Loucy (cell line): ENCODE results near the gene CYBA.

Experiments used
- H2AFZ ChIP-seq: fragments of 200-600 bp; sonication (generic); 2 replicates; pipeline ENCODE4 v1.6.0; 2016; ENCODE audit warnings: antibody characterized with exemption, mild to moderate bottlenecking, low read length, moderate library complexity
- H3F3A ChIP-seq: fragments of 200-600 bp; 2 replicates; pipeline ENCODE4 v1.6.0; 2016; ENCODE audit warnings: antibody characterized with exemption, low read depth, mild to moderate bottlenecking
- H3K27me3 ChIP-seq: fragments of 200-600 bp; sonication (generic); 2 replicates; pipeline ENCODE4 v1.6.1; 2014; ENCODE audit warnings: low read length, mild to moderate bottlenecking; ENCODE audit not compliant: insufficient read depth, poor library complexity, severe bottlenecking
- H3K36me3 ChIP-seq: fragments of 200-600 bp; sonication (generic); 2 replicates; pipeline ENCODE4 v1.6.1; 2016; ENCODE audit warnings: low read length; ENCODE audit not compliant: insufficient read depth
- H3K4me1 ChIP-seq: fragments of 200-600 bp; sonication (generic); 2 replicates; pipeline ENCODE4 v1.5.1; 2014; ENCODE audit warnings: low read length, mild to moderate bottlenecking; ENCODE audit not compliant: insufficient read depth, poor library complexity, severe bottlenecking
- H3K4me2 ChIP-seq: fragments of 200-600 bp; sonication (generic); 2 replicates; pipeline ENCODE4 v1.6.0; 2014; ENCODE audit warnings: antibody characterized with exemption, low read length, low read depth, mild to moderate bottlenecking; ENCODE audit not compliant: poor library complexity, severe bottlenecking
- H3K4me3 ChIP-seq: fragments of 200-600 bp; sonication (generic); 2 replicates; pipeline ENCODE4 v1.5.1; 2014; ENCODE audit warnings: low read length, mild to moderate bottlenecking, mixed read lengths; ENCODE audit not compliant: poor library complexity, severe bottlenecking
- H3K79me2 ChIP-seq: fragments of 200-600 bp; sonication (generic); 2 replicates; pipeline ENCODE4 v1.6.1; 2014; ENCODE audit warnings: low read length; ENCODE audit not compliant: insufficient read depth
- H3K9ac ChIP-seq: fragments of 200-600 bp; sonication (generic); 2 replicates; pipeline ENCODE4 v1.6.0; 2014; ENCODE audit warnings: mild to moderate bottlenecking, low read depth, low read length, moderate library complexity; ENCODE audit not compliant: poor library complexity, severe bottlenecking
- H3K9me2 ChIP-seq: fragments of 200-600 bp; sonication (generic); replicated peaks from 2 replicates; pipeline ENCODE4 v1.6.1; 2016; ENCODE audit warnings: low read depth, low read length, mixed read lengths
- H3K9me3 ChIP-seq: fragments of 200-600 bp; sonication (generic); 2 replicates; pipeline ENCODE4 v1.6.1; 2014; ENCODE audit warnings: mild to moderate bottlenecking, antibody characterized with exemption, low read length, low read depth; ENCODE audit not compliant: insufficient read depth
- H4K20me1 ChIP-seq: fragments of 200-600 bp; sonication (generic); 2 replicates; pipeline ENCODE4 v1.6.0; 2014; ENCODE audit warnings: antibody characterized with exemption, low read length, mild to moderate bottlenecking; ENCODE audit not compliant: insufficient read depth, poor library complexity, severe bottlenecking
- EZH2phosphoT487 ChIP-seq: fragments of 200-600 bp; IDR thresholded peaks from 2 replicates; pipeline ENCODE4 v1.6.1; 2018; ENCODE audit warnings: antibody characterized with exemption, mild to moderate bottlenecking, moderate library complexity, borderline replicate concordance
- TF ChIP-seq, protein P1 (sequence below): fragments of 200-600 bp; sonication (generic); conservative IDR thresholded peaks from 2 replicates; pipeline ENCODE4 v1.5.1; 2014; ENCODE audit warnings: mild to moderate bottlenecking, antibody characterized with exemption, low read length

Gene CYBA

DNA sequence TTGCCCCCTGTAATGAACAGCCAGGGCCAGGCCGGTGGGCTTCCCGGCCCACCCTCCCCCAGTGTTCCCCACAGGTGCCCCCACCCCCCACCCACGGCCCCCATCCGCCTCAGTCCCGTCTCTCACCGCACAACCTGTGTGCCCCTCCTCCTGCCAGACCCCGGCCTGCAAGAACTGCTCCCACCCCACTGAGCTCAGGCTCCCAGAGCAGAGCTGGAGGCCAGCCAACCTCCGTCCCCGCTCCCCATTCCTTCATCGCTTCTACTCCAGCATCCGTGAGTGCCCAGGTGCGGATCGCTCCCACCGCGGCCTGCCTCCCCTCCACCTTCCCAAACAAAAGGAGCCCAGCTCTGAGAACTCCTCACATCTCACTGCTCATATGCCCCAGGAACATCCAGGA, 7.9 kb upstream of the CYBA start:
- Histone ChIP-seq H3K79me2 (peaks cover 34% of the 10 kb centered on the region; the same call in 1 of the 2 replicates), H2AFZ (no peak overlapping the region), H3K27me3 (no peaks in the 10 kb centered on the region), H3K4me1 (no peaks in the 10 kb centered on the region), H3K4me2 (no peak overlapping the region), H3K9me3 (no peaks in the 10 kb centered on the region), H3F3A (no peaks in the 10 kb centered on the region), H3K4me3 (no peak overlapping the region), H3K9me2 (no peaks in the 10 kb centered on the region), H3K36me3 (no peaks in the 10 kb centered on the region; the same call in 1 of the 2 replicates), H4K20me1 (no peaks in the 10 kb centered on the region), H3K9ac (no peak overlapping the region)
- TF ChIP-seq EZH2phosphoT487 = no peak
- TF ChIP-seq, protein P1, sequence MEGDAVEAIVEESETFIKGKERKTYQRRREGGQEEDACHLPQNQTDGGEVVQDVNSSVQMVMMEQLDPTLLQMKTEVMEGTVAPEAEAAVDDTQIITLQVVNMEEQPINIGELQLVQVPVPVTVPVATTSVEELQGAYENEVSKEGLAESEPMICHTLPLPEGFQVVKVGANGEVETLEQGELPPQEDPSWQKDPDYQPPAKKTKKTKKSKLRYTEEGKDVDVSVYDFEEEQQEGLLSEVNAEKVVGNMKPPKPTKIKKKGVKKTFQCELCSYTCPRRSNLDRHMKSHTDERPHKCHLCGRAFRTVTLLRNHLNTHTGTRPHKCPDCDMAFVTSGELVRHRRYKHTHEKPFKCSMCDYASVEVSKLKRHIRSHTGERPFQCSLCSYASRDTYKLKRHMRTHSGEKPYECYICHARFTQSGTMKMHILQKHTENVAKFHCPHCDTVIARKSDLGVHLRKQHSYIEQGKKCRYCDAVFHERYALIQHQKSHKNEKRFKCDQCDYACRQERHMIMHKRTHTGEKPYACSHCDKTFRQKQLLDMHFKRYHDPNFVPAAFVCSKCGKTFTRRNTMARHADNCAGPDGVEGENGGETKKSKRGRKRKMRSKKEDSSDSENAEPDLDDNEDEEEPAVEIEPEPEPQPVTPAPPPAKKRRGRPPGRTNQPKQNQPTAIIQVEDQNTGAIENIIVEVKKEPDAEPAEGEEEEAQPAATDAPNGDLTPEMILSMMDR = no peak

DNA sequence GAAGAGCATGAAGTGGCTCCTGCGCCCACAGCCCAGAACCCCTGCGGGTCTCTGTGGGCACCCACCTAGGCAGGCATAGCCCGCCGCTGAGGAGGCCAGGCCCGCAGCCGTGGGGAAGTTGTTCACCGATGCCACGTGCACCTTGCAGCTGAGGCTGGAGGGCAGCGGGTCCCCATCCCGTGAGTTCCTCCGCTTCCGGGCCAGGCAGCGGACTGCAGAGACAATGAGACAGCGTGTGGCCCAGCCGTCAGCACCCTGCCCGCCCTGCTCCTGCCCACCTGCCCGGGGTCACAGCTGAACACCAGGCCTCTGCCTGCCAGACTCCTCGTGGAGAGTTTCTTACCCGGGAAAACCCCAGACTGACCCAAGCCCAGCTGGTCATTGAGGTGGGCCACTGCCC, 6.5 kb upstream of the CYBA start:
- Histone ChIP-seq H3K79me2 (peaks cover 30% of the 10 kb centered on the region; the same call in 1 of the 2 replicates), H3K9ac (no peak overlapping the region), H3K4me2 (no peak overlapping the region), H3K4me1 (no peaks in the 10 kb centered on the region), H2AFZ (no peak overlapping the region), H3K9me2 (no peaks in the 10 kb centered on the region), H3F3A (no peaks in the 10 kb centered on the region), H4K20me1 (no peaks in the 10 kb centered on the region), H3K36me3 (no peaks in the 10 kb centered on the region; the same call in 1 of the 2 replicates), H3K9me3 (no peaks in the 10 kb centered on the region), H3K4me3 (no peak overlapping the region), H3K27me3 (no peaks in the 10 kb centered on the region)
- no peak for TF ChIP-seq EZH2phosphoT487
- TF ChIP-seq, protein P1 = no peak

DNA sequence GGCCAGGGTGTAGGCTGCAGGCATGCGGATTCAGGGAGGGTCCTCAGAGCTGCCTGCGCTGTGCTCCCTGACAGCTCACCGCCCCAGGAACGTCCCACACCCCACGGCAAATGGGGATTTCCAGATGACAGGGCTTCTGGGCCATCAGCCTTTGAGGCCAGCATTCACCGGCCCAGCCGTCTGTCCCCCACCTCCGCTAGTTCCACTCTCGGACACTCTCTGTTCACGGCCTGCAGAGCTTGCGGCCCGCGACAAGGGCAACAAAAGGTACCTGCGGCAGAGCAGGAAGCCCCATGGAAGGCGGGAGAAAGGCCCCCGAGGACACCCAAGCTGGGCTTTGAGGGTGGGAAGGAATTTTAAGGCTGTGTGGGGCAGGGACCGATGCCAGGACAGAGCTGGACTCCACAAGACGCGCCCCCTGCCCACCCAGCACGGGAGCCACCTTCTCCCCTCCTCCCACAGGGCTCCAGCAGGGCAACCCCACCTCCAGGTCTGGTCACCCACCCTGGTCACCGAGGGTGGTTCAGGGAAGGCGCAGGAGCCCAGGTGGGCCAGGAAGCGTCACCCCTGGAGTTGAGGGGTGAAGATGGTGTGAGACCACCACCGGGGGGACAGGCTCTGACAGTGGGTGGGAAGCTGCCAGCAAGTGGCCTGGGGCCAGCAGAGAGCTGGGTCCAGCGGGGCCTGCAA, 5.6 kb upstream of the CYBA start:
- Histone ChIP-seq H3K36me3 (no peaks in the 10 kb centered on the region; the same call in 1 of the 2 replicates), H2AFZ (no peak overlapping the region), H3F3A (no peaks in the 10 kb centered on the region), H3K4me2 (no peak overlapping the region), H3K4me1 (peaks cover 5% of the 10 kb centered on the region), H4K20me1 (no peaks in the 10 kb centered on the region), H3K9me3 (no peaks in the 10 kb centered on the region), H3K4me3 (no peak overlapping the region), H3K9ac (no peak overlapping the region), H3K27me3 (no peaks in the 10 kb centered on the region), H3K79me2 (peaks cover 22% of the 10 kb centered on the region; the same call in 1 of the 2 replicates), H3K9me2 (no peaks in the 10 kb centered on the region)
- TF ChIP-seq EZH2phosphoT487 = no peak
- TF ChIP-seq, protein P1 = no peak
